H9 (cell line): ENCODE measurements around the gene RASSF3. TPM values are rescaled to one million over a fixed set of nuclear protein-coding genes. Genes with fewer than 3 reads are reported as not detected.

Experiments used
- DNase-seq: peaks from one replicate; pipeline ENCODE4 v3.0.0-alpha.2; 2017
- H2AFZ ChIP-seq: one replicate; pipeline ENCODE4 v1.6.1; 2013; ENCODE audit warnings: mild to moderate bottlenecking, low read length, control low read depth, moderate library complexity
- H2AK5ac ChIP-seq: 2 replicates; pipeline ENCODE4 v1.6.1; 2013; ENCODE audit warnings: low read length, control low read depth, mixed read lengths; ENCODE audit not compliant: insufficient read length
- H2BK120ac ChIP-seq: one replicate; pipeline ENCODE4 v1.6.1; 2013; ENCODE audit warnings: low read depth, mild to moderate bottlenecking, low read length, control low read depth, inconsistent platforms; ENCODE audit not compliant: poor library complexity, severe bottlenecking
- H2BK12ac ChIP-seq: 2 replicates; pipeline ENCODE4 v1.6.1; 2013; ENCODE audit warnings: low read length, control low read depth, mixed read lengths, low read depth; ENCODE audit not compliant: insufficient read length
- H2BK15ac ChIP-seq: 2 replicates; pipeline ENCODE4 v1.6.1; 2013; ENCODE audit warnings: low read depth, low read length, control low read depth
- H2BK20ac ChIP-seq: one replicate; pipeline ENCODE4 v1.6.1; 2013; ENCODE audit warnings: low read depth, mild to moderate bottlenecking, low read length, control low read depth, inconsistent platforms; ENCODE audit not compliant: poor library complexity, severe bottlenecking
- H2BK5ac ChIP-seq: 2 replicates; pipeline ENCODE4 v1.6.1; 2013; ENCODE audit warnings: low read length, control low read depth, mixed read lengths; ENCODE audit not compliant: insufficient read length
- H3K14ac ChIP-seq: 2 replicates; pipeline ENCODE4 v1.6.1; 2013; ENCODE audit warnings: low read length, control low read depth; ENCODE audit not compliant: insufficient read depth
- H3K18ac ChIP-seq: 2 replicates; pipeline ENCODE4 v1.6.1; 2013; ENCODE audit warnings: low read depth, mild to moderate bottlenecking, mixed read lengths, low read length, control low read depth; ENCODE audit not compliant: insufficient read length
- H3K23ac ChIP-seq: 2 replicates; pipeline ENCODE4 v1.6.1; 2013; ENCODE audit warnings: low read length, control low read depth, mixed read lengths, low read depth; ENCODE audit not compliant: insufficient read length
- H3K23me2 ChIP-seq: 2 replicates; pipeline ENCODE4 v1.6.1; 2013; ENCODE audit warnings: low read depth, mild to moderate bottlenecking, mixed read lengths, low read length, control low read depth; ENCODE audit not compliant: insufficient read length, poor library complexity, severe bottlenecking
- H3K27ac ChIP-seq: 2 replicates; pipeline ENCODE4 v1.5.1; 2013; ENCODE audit warnings: low read length, control low read depth, mixed read lengths, low read depth; ENCODE audit not compliant: insufficient read length
- H3K27me3 ChIP-seq: 2 replicates; pipeline ENCODE4 v1.6.1; 2013; ENCODE audit warnings: low read length, control low read depth, inconsistent platforms; ENCODE audit not compliant: insufficient read depth
- H3K4ac ChIP-seq: 2 replicates; pipeline ENCODE4 v1.6.1; 2013; ENCODE audit warnings: low read depth, mild to moderate bottlenecking, control low read depth, inconsistent platforms, low read length, moderate library complexity
- H3K4me1 ChIP-seq: 2 replicates; pipeline ENCODE4 v1.6.1; 2013; ENCODE audit warnings: low read length, control low read depth, inconsistent platforms; ENCODE audit not compliant: insufficient read depth
- H3K4me2 ChIP-seq: 2 replicates; pipeline ENCODE4 v1.6.1; 2013; ENCODE audit warnings: low read length, control low read depth, mixed read lengths; ENCODE audit not compliant: insufficient read length, insufficient read depth
- H3K56ac ChIP-seq: 2 replicates; pipeline ENCODE4 v1.6.1; 2013; ENCODE audit warnings: low read depth, mild to moderate bottlenecking, mixed read lengths, low read length, control low read depth; ENCODE audit not compliant: insufficient read length
- H3K79me1 ChIP-seq: 2 replicates; pipeline ENCODE4 v1.6.1; 2013; ENCODE audit warnings: low read depth, mild to moderate bottlenecking, moderate library complexity, low read length, control low read depth, inconsistent platforms; ENCODE audit not compliant: insufficient read depth, poor library complexity, severe bottlenecking
- H3K79me2 ChIP-seq: 2 replicates; pipeline ENCODE4 v1.6.1; 2013; ENCODE audit warnings: low read length, control low read depth, inconsistent platforms; ENCODE audit not compliant: insufficient read depth
- H3K9ac ChIP-seq: 2 replicates; pipeline ENCODE4 v1.6.1; 2013; ENCODE audit warnings: low read length, control low read depth, mixed read lengths; ENCODE audit not compliant: insufficient read length; ENCODE audit errors: extremely low read depth
- H3K9me3 ChIP-seq: one replicate; pipeline ENCODE4 v1.6.1; 2013; ENCODE audit warnings: low read depth, low read length, inconsistent platforms; ENCODE audit not compliant: control insufficient read depth
- H3T11ph ChIP-seq: one replicate; pipeline ENCODE4 v1.6.1; 2013; ENCODE audit warnings: mild to moderate bottlenecking, low read length, control low read depth, inconsistent platforms
- H4K20me1 ChIP-seq: one replicate; pipeline ENCODE4 v1.6.1; 2013; ENCODE audit not compliant: control insufficient read depth, insufficient read length, insufficient read depth
- H4K5ac ChIP-seq: 2 replicates; pipeline ENCODE4 v1.6.1; 2013; ENCODE audit warnings: low read depth, mild to moderate bottlenecking, mixed read lengths, low read length, control low read depth; ENCODE audit not compliant: insufficient read length
- H4K8ac ChIP-seq: replicated peaks from 2 replicates; pipeline ENCODE4 v1.6.1; 2013; ENCODE audit warnings: low read length, control low read depth, mixed read lengths, low read depth; ENCODE audit not compliant: insufficient read length
- H4K91ac ChIP-seq: 2 replicates; pipeline ENCODE4 v1.6.1; 2013; ENCODE audit warnings: low read depth, mild to moderate bottlenecking, moderate library complexity, mixed read lengths, low read length, control low read depth; ENCODE audit not compliant: insufficient read length
- H3K27ac Mint-ChIP-seq, 3 experiments: 2 replicates in 2 of 3; 3 replicates in 1 of 3; pipeline ENCODE4 v1.8.0; 2020 to 2021; ENCODE audit warnings: mixed read lengths in 3 of 3, mild to moderate bottlenecking in 1 of 3, moderate library complexity in 1 of 3
- H3K27me3 Mint-ChIP-seq: 2 replicates; pipeline ENCODE4 v1.8.0; 2021; ENCODE audit warnings: low read depth, mild to moderate bottlenecking, moderate library complexity, mixed read lengths
- H3K36me3 Mint-ChIP-seq, 3 experiments: 2 replicates in 2 of 3; 3 replicates in 1 of 3; pipeline ENCODE4 v1.8.0; 2020 to 2021; ENCODE audit warnings: low read depth in 3 of 3, mixed read lengths in 3 of 3; ENCODE audit not compliant: insufficient read depth in 1 of 3
- H3K4me1 Mint-ChIP-seq, 2 experiments: 2 replicates each; pipeline ENCODE4 v1.8.0; 2020; ENCODE audit warnings: mixed read lengths in 2 of 2
- H3K4me3 Mint-ChIP-seq, 2 experiments: 2 replicates in 1 of 2; 3 replicates in 1 of 2; pipeline ENCODE4 v1.8.0; 2020 to 2021; ENCODE audit warnings: mild to moderate bottlenecking in 2 of 2, mixed read lengths in 2 of 2, moderate library complexity in 1 of 2
- H3K9me3 Mint-ChIP-seq, 2 experiments: 2 replicates in 1 of 2; 3 replicates in 1 of 2; pipeline ENCODE4 v1.8.0; 2020; ENCODE audit warnings: mild to moderate bottlenecking in 2 of 2, mixed read lengths in 2 of 2, moderate library complexity in 1 of 2
- WGBS: extraction: QIAGEN DNeasy Blood & Tissue Kit; methylation state at CpG from one replicate; pipeline ENCODE4 v1.1.7; 2013; ENCODE audit warnings: missing lambda C conversion rate, low lambda C conversion rate, mixed read lengths; ENCODE audit not compliant: insufficient read length; ENCODE audit errors: extremely low coverage; 5-methylcytosine and 5-hydroxymethylcytosine counted together
- total RNA-seq: library from RNA; stranded (reverse); gene quantifications from 2 replicates; pipeline ENCODE4 v1.2.1, GENCODE V29; 2021
- TF ChIP-seq, protein P1 (sequence below): fragments of 200-600 bp; sonication (generic); conservative IDR thresholded peaks from 3 replicates; pipeline ENCODE4 v1.8.0; 2021; ENCODE audit warnings: antibody characterized with exemption, mild to moderate bottlenecking

RASSF3 gene
- total RNA-seq, 1 experiment from 2014 or later = 45.1 TPM

- H3K36me3 Mint-ChIP-seq = peaks cover 22 to 29% (median 28%) of the 10 kb centered on the region in 3 experiments
- H3K27ac Mint-ChIP-seq = peak overlapping the region in 2 of 3 experiments; percentile 31 to 36; a peak in 2 of 7 replicates
- TF ChIP-seq, protein P1, sequence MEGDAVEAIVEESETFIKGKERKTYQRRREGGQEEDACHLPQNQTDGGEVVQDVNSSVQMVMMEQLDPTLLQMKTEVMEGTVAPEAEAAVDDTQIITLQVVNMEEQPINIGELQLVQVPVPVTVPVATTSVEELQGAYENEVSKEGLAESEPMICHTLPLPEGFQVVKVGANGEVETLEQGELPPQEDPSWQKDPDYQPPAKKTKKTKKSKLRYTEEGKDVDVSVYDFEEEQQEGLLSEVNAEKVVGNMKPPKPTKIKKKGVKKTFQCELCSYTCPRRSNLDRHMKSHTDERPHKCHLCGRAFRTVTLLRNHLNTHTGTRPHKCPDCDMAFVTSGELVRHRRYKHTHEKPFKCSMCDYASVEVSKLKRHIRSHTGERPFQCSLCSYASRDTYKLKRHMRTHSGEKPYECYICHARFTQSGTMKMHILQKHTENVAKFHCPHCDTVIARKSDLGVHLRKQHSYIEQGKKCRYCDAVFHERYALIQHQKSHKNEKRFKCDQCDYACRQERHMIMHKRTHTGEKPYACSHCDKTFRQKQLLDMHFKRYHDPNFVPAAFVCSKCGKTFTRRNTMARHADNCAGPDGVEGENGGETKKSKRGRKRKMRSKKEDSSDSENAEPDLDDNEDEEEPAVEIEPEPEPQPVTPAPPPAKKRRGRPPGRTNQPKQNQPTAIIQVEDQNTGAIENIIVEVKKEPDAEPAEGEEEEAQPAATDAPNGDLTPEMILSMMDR = no peak
Measured at GRCh38 chr12:64631197-64631596, 20.9 kb downstream of the RASSF3 start.

More at GRCh38 chr12:64631197-64631596, 20.9 kb downstream of the RASSF3 start:
- Histone ChIP-seq H3K23me2 (no peaks in the 10 kb centered on the region), H2BK20ac (no peak overlapping the region), H3K4me2 (no peak overlapping the region), H2AK5ac (no peak overlapping the region), H2BK5ac (no peak overlapping the region), H3T11ph (no peak overlapping the region), H2BK15ac (no peak overlapping the region), H3K14ac (no peak overlapping the region), H3K9ac (no peak overlapping the region), H3K23ac (no peak overlapping the region), H3K27ac (no peak overlapping the region), H3K4me1 (no peaks in the 10 kb centered on the region; the same call in 1 of the 2 replicates), H3K4ac (no peak overlapping the region), H3K9me3 (no peaks in the 10 kb centered on the region), H3K79me2 (peaks cover 13% of the 10 kb centered on the region; the same call in 1 of the 2 replicates), H4K8ac (no peak overlapping the region), H4K5ac (no peak overlapping the region), H3K18ac (no peak overlapping the region), H4K20me1 (no peaks in the 10 kb centered on the region), H3K56ac (no peak overlapping the region), H2BK12ac (no peak overlapping the region), H2AFZ (no peak overlapping the region), H4K91ac (no peak overlapping the region), H3K27me3 (no peaks in the 10 kb centered on the region), H3K79me1 (peaks cover 6% of the 10 kb centered on the region), H2BK120ac (no peak overlapping the region)
- peaks cover 0 to 3% of the 10 kb centered on the region in 2 experiments; a peak in 2 of 5 replicates for H3K9me3 Mint-ChIP-seq
- H3K27me3 Mint-ChIP-seq = no peaks in the 10 kb centered on the region
- peaks cover 24% of the 10 kb centered on the region in 2 experiments for H3K4me1 Mint-ChIP-seq
- no peak overlapping the region for H3K4me3 Mint-ChIP-seq
- no peak for DNase-seq
- no CpG with 5 or more reads among the region's 5 CpGs for WGBS
